ENCODE results near the gene SLC24A1.

The SLC24A1 gene

DNA sequence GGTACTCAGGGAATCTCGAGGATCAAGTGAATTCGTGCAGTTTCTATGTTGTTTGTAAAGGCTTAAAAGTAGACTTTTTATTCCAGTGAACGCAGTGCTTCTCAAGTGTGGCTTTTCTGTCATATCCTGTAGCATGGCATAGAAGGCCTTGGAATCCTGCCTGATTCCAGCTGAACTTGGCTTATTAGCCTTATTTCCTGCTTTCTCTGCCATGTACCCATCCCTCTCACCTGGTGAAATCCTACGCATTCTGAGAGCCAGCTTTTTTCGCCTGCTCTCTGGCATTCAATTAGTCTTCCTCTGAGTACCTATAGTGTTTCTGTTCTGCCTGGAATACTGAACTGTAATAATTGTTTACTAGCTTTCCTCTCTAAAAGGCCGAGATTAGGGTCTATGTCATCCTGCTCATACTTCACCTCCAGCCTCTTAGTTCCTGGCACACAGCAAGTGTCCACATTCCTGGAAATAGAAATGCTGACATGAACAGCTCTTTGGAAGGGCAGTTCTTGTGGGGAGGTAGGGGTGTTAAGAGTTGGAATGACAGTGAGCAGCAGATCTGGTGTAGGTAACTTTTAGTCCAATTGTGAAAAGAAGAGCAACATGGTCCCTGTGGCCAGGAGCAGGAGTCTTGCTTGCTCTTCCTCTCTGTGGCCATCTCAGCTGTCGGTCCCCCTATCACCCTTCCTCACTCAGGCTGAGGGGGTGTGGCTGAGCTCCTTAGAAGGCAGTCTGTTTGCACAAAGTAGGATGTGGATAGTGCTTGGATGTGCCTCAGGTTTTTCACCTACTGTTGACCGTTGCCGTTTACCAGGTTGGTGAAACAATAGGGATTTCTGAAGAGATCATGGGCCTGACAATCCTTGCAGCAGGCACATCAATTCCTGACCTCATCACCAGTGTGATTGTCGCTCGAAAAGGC is 30.4 kb downstream of the SLC24A1 start:
- Mint-ChIP-seq H3K9me3 (no peaks in the 10 kb centered on the region), H3K36me3 (ENCODE audit: low read depth) (peaks cover 9% of the 10 kb centered on the region), H3K27ac (no peak overlapping the region), H3K4me1 (ENCODE audit: low read depth) (peaks cover 5% of the 10 kb centered on the region), H3K4me3 (no peak overlapping the region), H3K27me3 (ENCODE audit: low read depth) (no peaks in the 10 kb centered on the region)
- DNase-seq (ENCODE audit: low spot score) = no peak

DNA sequence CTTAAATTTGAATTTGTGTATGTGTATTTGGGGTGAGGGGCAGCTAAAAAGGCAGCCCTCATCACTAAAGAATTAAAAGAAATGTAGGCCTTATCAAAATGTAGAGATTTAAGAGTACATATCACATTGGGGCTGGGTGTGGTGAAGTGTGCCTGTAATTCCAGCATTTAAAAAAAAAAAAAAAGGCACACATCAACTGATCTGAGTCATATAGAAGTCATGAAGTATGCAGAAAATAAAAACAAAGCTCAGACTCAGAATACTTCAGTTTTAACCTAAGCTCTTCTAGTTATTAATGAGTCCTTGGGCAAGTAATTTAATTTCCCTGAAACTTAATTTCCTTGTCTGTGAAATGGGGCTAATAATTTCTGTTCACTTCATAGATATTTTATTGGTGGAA is 31.6 kb downstream of the SLC24A1 start:
- no peak overlapping the region for H3K4me3 Mint-ChIP-seq
- H3K9me3 Mint-ChIP-seq = no peaks in the 10 kb centered on the region
- H3K27ac Mint-ChIP-seq = no peak overlapping the region
- peaks cover 5% of the 10 kb centered on the region for H3K4me1 Mint-ChIP-seq (ENCODE audit: low read depth)
- peaks cover 9% of the 10 kb centered on the region for H3K36me3 Mint-ChIP-seq (ENCODE audit: low read depth)
- DNase-seq (ENCODE audit: low spot score) = no peak
- H3K27me3 Mint-ChIP-seq (ENCODE audit: low read depth) = no peaks in the 10 kb centered on the region

DNA sequence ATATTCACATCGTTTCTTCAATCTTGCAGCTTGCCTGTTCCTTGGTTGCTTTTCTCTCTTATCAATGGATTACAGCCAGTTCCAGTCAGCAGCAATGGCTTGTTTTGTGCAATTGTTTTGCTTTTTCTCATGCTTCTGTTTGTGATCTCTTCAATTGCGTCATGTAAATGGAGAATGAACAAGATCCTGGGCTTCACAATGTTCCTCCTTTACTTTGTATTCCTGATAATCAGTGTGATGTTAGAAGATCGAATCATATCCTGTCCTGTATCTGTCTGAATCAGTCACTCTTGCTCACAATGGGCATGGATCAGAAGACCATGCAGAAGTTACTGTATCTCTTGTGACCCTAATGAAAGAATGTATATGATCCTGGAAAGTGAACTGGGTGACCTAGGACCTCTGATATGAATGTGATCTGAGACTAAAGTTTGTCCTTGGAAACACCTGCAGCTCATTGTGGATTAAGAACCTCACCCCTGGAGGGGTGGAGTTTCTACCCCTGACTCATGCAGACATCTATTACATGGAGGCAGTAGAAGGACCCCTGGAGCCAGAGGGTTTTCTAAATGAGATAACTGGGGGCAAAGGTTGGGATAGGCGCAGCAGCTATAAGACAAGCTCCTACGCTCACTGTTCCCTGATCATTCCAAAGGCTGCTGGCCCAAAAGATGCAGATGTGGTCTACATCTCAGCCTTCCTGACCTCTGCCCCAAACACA is 32.2 kb downstream of the SLC24A1 start:
- Mint-ChIP-seq H3K36me3 (ENCODE audit: low read depth) (peaks cover 11% of the 10 kb centered on the region), H3K27me3 (ENCODE audit: low read depth) (no peaks in the 10 kb centered on the region), H3K4me1 (ENCODE audit: low read depth) (peaks cover 5% of the 10 kb centered on the region), H3K4me3 (no peak overlapping the region), H3K9me3 (no peaks in the 10 kb centered on the region), H3K27ac (no peak overlapping the region)
- no peak for DNase-seq (ENCODE audit: low spot score)

- H3K27me3 Mint-ChIP-seq (ENCODE audit: low read depth) = no peaks in the 10 kb centered on the region
- H3K4me1 Mint-ChIP-seq (ENCODE audit: low read depth) = peaks cover 5% of the 10 kb centered on the region
- peaks cover 11% of the 10 kb centered on the region for H3K36me3 Mint-ChIP-seq (ENCODE audit: low read depth)
- H3K9me3 Mint-ChIP-seq = no peaks in the 10 kb centered on the region
- H3K4me3 Mint-ChIP-seq = no peak overlapping the region
- no peak for DNase-seq (ENCODE audit: low spot score)
- H3K27ac Mint-ChIP-seq = no peak overlapping the region
Observed at GRCh38 chr15:65655026-65655425, 33.3 kb downstream of the SLC24A1 start.

GRCh38 chr15:65655457-65655856 is 33.7 kb downstream of the SLC24A1 start:
- Mint-ChIP-seq H3K36me3 (ENCODE audit: low read depth) (peaks cover 8% of the 10 kb centered on the region), H3K9me3 (no peaks in the 10 kb centered on the region), H3K4me3 (no peak overlapping the region), H3K27ac (no peak overlapping the region), H3K27me3 (ENCODE audit: low read depth) (no peaks in the 10 kb centered on the region), H3K4me1 (ENCODE audit: low read depth) (peaks cover 1% of the 10 kb centered on the region)
- no peak for DNase-seq (ENCODE audit: low spot score)

DNA sequence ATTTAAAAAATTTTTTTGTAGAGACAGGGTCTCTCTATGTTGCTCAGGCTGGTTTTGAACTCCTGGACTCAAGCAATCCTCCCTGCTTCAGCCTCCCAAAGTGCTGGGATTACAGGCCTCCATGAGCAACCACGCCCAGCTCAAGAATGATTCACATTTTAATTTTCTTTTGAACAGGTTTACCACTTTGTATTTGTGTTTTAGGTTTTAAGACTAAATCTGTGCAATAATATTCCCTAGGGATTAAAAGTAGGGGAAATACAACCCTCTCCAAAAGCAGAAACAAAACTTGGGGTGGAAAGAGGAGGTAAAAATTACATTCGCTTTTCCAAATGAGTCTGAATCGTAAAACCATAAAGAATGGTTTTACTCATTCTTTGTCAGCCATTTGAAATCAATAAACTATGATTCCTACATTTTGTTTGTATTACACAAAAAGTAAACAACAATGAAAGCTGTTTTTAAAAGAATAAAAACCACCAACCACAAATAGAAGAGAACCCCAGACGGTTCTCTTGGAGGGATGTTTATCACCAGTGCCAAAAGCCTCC is 37.8 kb downstream of the SLC24A1 start:
- DNase-seq (ENCODE audit: low spot score) = no peak
- H3K36me3 Mint-ChIP-seq (ENCODE audit: low read depth) = peaks cover 20% of the 10 kb centered on the region
- H3K27me3 Mint-ChIP-seq (ENCODE audit: low read depth) = no peaks in the 10 kb centered on the region
- no peak overlapping the region for H3K27ac Mint-ChIP-seq
- no peaks in the 10 kb centered on the region for H3K9me3 Mint-ChIP-seq
- no peaks in the 10 kb centered on the region for H3K4me1 Mint-ChIP-seq (ENCODE audit: low read depth)
- H3K4me3 Mint-ChIP-seq = no peak overlapping the region

DNA sequence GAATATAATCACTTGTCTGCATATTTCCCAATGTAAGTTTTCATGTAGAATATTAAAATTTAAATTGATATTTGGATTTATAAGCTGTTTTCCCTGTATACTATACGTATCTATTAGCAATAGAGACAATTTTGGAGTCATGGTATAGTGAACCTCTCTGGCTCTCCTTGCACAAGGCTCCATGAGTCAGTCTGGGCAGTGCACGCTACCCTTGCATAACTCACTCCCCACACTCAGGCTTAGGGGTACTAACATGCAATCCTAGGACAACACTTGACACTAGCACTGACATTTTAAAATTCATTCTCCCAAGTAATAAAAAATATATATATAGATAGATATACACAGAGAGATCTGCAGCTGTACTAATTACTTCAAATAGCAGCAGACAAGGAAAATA is 39.2 kb downstream of the SLC24A1 start:
- Mint-ChIP-seq H3K36me3 (ENCODE audit: low read depth) (peaks cover 22% of the 10 kb centered on the region), H3K9me3 (no peaks in the 10 kb centered on the region), H3K27me3 (ENCODE audit: low read depth) (no peaks in the 10 kb centered on the region), H3K27ac (no peak overlapping the region), H3K4me1 (ENCODE audit: low read depth) (no peaks in the 10 kb centered on the region), H3K4me3 (no peak overlapping the region)
- no peak for DNase-seq (ENCODE audit: low spot score)

GRCh38 chr15:65663521-65663920 is 41.8 kb downstream of the SLC24A1 start:
- no peaks in the 10 kb centered on the region for H3K4me1 Mint-ChIP-seq (ENCODE audit: low read depth)
- H3K36me3 Mint-ChIP-seq (ENCODE audit: low read depth) = peaks cover 26% of the 10 kb centered on the region
- H3K27ac Mint-ChIP-seq = no peak overlapping the region
- no peaks in the 10 kb centered on the region for H3K9me3 Mint-ChIP-seq
- no peak for DNase-seq (ENCODE audit: low spot score)
- H3K27me3 Mint-ChIP-seq (ENCODE audit: low read depth) = no peaks in the 10 kb centered on the region
- no peak overlapping the region for H3K4me3 Mint-ChIP-seq

- Mint-ChIP-seq H3K27me3 (ENCODE audit: low read depth) (no peaks in the 10 kb centered on the region), H3K27ac (no peak overlapping the region), H3K4me1 (ENCODE audit: low read depth) (no peaks in the 10 kb centered on the region), H3K36me3 (ENCODE audit: low read depth) (peaks cover 37% of the 10 kb centered on the region), H3K9me3 (no peaks in the 10 kb centered on the region), H3K4me3 (no peak overlapping the region)
- DNase-seq (ENCODE audit: low spot score) = no peak
Observed at GRCh38 chr15:65666257-65666656, 44.5 kb downstream of the SLC24A1 start.

DNA sequence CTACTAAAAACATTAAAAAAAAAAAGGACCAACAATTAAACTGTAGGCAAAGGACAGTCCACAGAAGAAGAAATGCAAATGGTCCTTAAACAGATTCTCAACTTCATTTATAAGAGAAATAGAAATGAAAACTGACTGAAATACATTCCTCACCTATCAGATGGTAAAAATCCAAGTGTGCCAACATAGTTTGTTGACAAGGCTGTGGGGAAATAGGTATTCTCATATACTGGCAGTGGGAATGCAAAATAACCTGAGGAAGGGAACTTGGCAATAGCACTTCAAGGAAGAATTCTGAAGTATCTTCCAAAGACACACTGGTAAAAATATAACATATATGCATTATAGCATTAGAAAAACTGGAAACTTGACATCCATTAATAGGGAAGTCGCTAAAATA is 53.8 kb downstream of the SLC24A1 start:
- no peak overlapping the region for H3K27ac Mint-ChIP-seq

GRCh38 chr15:65676123-65676522 is 54.4 kb downstream of the SLC24A1 start:
- no peaks in the 10 kb centered on the region for H3K27me3 Mint-ChIP-seq (ENCODE audit: low read depth)
- DNase-seq (ENCODE audit: low spot score) = no peak
- no peak overlapping the region for H3K4me3 Mint-ChIP-seq
- peaks cover 12% of the 10 kb centered on the region for H3K36me3 Mint-ChIP-seq (ENCODE audit: low read depth)
- H3K4me1 Mint-ChIP-seq (ENCODE audit: low read depth) = peaks cover 3% of the 10 kb centered on the region
- no peaks in the 10 kb centered on the region for H3K9me3 Mint-ChIP-seq
- H3K27ac Mint-ChIP-seq = no peak overlapping the region

More for the DNA sequence above, 53.8 kb downstream of the SLC24A1 start:
- H3K4me3 Mint-ChIP-seq = no peak overlapping the region
- H3K36me3 Mint-ChIP-seq (ENCODE audit: low read depth) = peaks cover 16% of the 10 kb centered on the region
- no peak for DNase-seq (ENCODE audit: low spot score)
- H3K27me3 Mint-ChIP-seq (ENCODE audit: low read depth) = no peaks in the 10 kb centered on the region
- peaks cover 3% of the 10 kb centered on the region for H3K4me1 Mint-ChIP-seq (ENCODE audit: low read depth)
- no peaks in the 10 kb centered on the region for H3K9me3 Mint-ChIP-seq

- no peak overlapping the region for H3K4me3 Mint-ChIP-seq
- peaks cover 8% of the 10 kb centered on the region for H3K36me3 Mint-ChIP-seq (ENCODE audit: low read depth)
- peaks cover 9% of the 10 kb centered on the region for H3K4me1 Mint-ChIP-seq (ENCODE audit: low read depth)
- H3K27me3 Mint-ChIP-seq (ENCODE audit: low read depth) = no peaks in the 10 kb centered on the region
- DNase-seq (ENCODE audit: low spot score) = no peak
- no peaks in the 10 kb centered on the region for H3K9me3 Mint-ChIP-seq
- H3K27ac Mint-ChIP-seq = no peak overlapping the region
Observed at GRCh38 chr15:65680544-65680943, 58.8 kb downstream of the SLC24A1 start.

DNA sequence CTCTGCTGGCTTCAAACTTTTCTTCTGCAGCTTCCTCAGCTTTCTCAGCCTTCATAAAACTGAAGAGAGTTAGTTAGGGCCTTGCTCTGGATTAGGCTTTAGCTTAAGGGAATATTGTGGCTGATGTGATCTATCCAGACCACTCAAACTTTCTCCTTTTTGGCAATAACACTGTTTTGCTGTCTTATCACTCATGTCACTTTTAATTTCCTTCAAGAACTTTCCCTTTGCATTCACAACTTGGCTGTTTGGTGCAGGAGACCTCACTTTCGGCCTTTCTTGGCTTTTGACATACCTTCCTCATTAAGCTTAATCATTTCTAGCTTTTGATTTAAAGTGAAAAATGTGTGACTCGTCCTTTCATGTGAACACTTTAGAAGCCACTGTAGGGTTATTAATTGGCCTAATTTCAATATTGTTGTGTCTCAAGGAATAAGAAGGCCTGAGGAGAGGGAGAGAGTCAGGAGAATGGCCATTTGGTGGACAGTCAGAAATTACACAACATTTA is 60.7 kb downstream of the SLC24A1 start:
- Mint-ChIP-seq H3K9me3 (no peaks in the 10 kb centered on the region), H3K36me3 (ENCODE audit: low read depth) (peaks cover 17% of the 10 kb centered on the region), H3K27me3 (ENCODE audit: low read depth) (no peaks in the 10 kb centered on the region), H3K27ac (no peak overlapping the region), H3K4me1 (ENCODE audit: low read depth) (peaks cover 9% of the 10 kb centered on the region), H3K4me3 (no peak overlapping the region)
- DNase-seq (ENCODE audit: low spot score) = no peak

- no peak overlapping the region for H3K4me3 Mint-ChIP-seq
- DNase-seq (ENCODE audit: low spot score) = no peak
- peaks cover 15% of the 10 kb centered on the region for H3K4me1 Mint-ChIP-seq (ENCODE audit: low read depth)
- no peaks in the 10 kb centered on the region for H3K27me3 Mint-ChIP-seq (ENCODE audit: low read depth)
- peaks cover 57% of the 10 kb centered on the region for H3K36me3 Mint-ChIP-seq (ENCODE audit: low read depth)
- H3K9me3 Mint-ChIP-seq = no peaks in the 10 kb centered on the region
- no peak overlapping the region for H3K27ac Mint-ChIP-seq
Observed at GRCh38 chr15:65688462-65688861, 66.7 kb downstream of the SLC24A1 start.
